Dermis blood vessel endothelial cell (primary cell): ENCODE data around the gene SDHA. TPM values are rescaled to one million over a fixed set of nuclear protein-coding genes. Genes with fewer than 3 reads are reported as not detected.
"Not testable (repeated sequence)": the region's sequence is repeated elsewhere in the genome, so short reads cannot be mapped to it uniquely, and the experiment has no call there.

Experiments
- DNase-seq: peaks from one replicate; pipeline ENCODE4 v3.0.0; 2010
- total RNA-seq: library from RNA; depleted of rRNA; stranded (reverse); fragments of >200 nt; gene quantifications from 2 replicates; pipeline ENCODE4 v1.2.3, GENCODE V29; 2014

The SDHA gene
- total RNA-seq, 1 donor from 2014 or later = 123 TPM

- DNase-seq = no peak
These were observed 19.5 kb upstream of the SDHA start for GRCh38 chr5:198516-199196.

GRCh38 chr5:199197-199949 lies 18.7 kb upstream of the SDHA start:
- no peak for DNase-seq

- DNase-seq = no peak
These were observed 18.0 kb upstream of the SDHA start for GRCh38 chr5:199950-200645.

GRCh38 chr5:200985-201384 lies 17.1 kb upstream of the SDHA start:
- DNase-seq = no peak

GRCh38 chr5:201672-202071 lies 16.4 kb upstream of the SDHA start:
- DNase-seq = no peak

GRCh38 chr5:203246-203930 lies 14.7 kb upstream of the SDHA start:
- DNase-seq = no peak

- no peak for DNase-seq
These were observed 14.1 kb upstream of the SDHA start for GRCh38 chr5:204001-204400.

- no peak for DNase-seq
These were observed 13.7 kb upstream of the SDHA start for GRCh38 chr5:204462-204861.

- DNase-seq = no peak
These were observed 13.0 kb upstream of the SDHA start for GRCh38 chr5:204966-205670.

- DNase-seq = peak; percentile 59
These were observed 11.7 kb upstream of the SDHA start for GRCh38 chr5:206406-206805.

GRCh38 chr5:206927-207536 lies 11.1 kb upstream of the SDHA start:
- DNase-seq = no peak

- no peak for DNase-seq
These were observed 10.5 kb upstream of the SDHA start for GRCh38 chr5:207599-207998.

- DNase-seq = no peak
These were observed 9.5 kb upstream of the SDHA start for GRCh38 chr5:208449-209114.

GRCh38 chr5:213803-214395 lies 4.2 kb upstream of the SDHA start:
- DNase-seq = no peak

GRCh38 chr5:215256-215655 lies 2.9 kb upstream of the SDHA start:
- not testable (repeated sequence) for DNase-seq

- DNase-seq = not testable (repeated sequence)
These were observed 2.0 kb upstream of the SDHA start for GRCh38 chr5:216076-216475.

- DNase-seq = peak; percentile 66
These were observed 554 bp downstream of the SDHA start for GRCh38 chr5:218457-219291.

GRCh38 chr5:219460-219863 lies 1.3 kb downstream of the SDHA start:
- DNase-seq = peak; percentile 61

GRCh38 chr5:219991-220390 lies 1.9 kb downstream of the SDHA start:
- DNase-seq = peak; percentile 18
